ENCODE measurements around the gene BLOC1S3.

Gene BLOC1S3

DNA sequence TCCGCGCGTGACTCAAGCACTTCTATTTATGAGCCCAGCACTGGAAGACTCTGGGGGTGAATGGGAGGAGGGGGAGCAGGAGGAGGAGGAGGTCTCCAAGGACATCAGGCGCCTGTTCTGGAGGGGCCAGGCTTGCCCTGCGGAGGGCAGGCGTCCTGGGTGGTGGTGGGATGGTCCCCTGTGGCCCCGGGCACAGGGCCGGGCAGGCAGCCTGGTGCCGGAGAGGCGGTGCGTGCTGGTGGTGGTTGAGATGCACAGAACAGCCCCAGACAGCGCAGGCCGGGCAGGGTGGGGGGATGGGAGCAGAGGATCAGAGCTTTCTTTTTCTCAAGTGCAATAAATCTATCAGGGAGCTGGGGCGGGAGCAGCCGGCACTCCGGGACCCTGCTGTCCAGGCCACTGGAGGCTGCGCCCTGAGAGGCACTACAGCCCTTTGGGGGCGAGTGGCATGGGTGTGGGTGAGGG, 31.8 kb upstream of the BLOC1S3 start:
- DNase-seq: no peak

DNA sequence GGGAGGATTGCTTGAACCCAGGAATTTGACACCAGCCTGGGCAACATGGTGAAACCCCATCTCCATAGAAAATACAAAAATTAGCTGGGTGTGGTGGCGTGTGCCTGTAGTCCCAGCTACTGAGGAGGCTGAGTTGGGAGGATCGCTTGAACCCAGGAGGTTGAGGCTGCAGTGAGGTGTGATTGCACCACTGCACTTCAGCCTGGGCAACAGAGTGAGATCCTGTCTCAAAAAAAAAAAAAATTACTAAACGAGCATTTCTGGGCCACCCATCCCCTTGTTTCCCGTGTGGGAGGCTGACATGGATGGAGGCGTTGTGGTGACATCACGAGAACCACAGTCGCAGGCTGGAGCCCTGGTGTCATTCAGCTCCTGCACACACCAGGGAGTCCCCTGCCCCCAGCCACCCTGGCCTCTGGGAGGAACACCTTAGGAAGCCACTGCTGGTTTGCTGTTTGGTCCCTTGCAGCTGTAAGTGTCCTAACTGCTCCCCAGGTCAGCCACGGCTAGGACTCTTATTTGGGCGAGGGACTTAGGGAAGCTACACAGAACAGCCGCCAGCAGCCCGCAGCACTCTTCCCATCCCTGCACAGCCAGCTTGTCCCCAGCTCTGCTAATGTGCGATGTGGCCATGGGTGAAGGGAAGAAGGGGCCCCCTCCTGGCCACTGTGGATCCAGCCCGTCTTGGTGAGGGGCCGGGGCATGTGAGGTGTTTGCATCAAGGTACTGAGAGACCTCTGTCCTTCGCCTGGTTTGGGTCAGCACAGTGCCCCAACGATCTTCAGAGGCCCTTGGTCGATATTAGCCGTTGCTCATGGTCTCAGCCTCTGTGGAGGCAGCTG, 30.5 kb upstream of the BLOC1S3 start:
- DNase-seq: no peak

DNA sequence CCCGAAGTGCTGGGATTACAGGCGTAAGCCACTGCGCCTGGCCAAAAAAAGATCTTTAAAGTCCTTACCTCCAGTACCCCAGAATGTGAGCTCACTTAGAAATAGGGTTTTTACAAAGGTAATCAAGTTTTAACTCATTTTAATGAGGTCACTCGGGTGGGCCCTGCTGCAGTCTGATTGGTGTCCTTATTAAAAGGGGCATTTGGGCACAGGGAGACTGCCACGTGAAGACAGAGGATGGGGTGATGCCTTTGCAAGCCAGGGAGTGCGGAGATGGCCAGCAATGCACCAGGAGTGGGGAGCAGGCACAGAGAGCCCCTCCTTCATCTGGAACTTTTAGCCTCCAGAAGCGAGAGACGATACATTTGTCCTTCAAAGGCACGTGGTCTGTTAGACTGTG, 29.5 kb upstream of the BLOC1S3 start:
- DNase-seq: no peak

DNA sequence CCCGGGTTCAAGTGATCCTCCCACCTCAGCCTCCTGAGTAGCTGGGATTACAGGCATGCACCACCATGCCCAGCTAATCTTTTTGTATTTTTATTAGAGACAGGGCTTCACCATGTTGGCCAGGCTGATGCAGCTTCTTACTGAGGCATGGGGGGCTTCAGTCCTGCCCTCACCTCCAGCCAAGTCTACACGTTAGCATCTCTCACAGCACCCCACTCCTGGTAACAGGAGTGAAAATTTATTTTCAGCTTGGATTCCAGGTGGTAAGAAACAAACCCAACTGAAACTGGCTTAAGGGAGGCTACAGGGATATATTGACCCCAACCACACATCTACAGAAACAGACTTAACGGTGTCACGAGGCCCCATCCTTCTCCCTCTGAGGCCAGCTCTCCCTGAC, 28.4 kb upstream of the BLOC1S3 start:
- DNase-seq: no peak

DNA sequence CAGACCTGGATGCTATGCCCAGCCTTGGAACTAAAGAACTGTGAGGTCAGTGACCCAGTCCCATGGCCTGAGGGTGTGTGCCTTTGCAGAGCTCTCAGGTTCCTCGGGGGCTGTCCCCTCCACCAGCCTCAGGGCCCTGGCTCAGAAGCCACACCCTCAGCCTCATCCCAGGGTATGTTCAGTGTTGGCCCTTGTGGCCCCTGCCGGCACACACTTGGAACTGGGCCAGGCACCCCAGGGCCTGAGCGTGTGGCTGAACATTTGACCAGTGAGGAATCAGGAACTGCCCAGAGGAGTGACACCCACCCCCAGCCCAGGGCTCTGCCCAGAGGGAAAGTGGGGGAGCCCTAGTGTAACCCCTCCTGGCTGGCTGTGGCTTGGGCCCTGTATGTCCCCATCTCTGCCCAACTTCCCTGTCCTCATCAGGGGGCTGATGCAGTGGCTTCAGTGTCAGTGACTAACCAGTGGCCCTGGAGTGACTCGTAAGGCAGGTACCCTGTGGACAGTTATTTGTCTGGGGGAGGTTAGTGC, 27.8 kb upstream of the BLOC1S3 start:
- DNase-seq: no peak

DNA sequence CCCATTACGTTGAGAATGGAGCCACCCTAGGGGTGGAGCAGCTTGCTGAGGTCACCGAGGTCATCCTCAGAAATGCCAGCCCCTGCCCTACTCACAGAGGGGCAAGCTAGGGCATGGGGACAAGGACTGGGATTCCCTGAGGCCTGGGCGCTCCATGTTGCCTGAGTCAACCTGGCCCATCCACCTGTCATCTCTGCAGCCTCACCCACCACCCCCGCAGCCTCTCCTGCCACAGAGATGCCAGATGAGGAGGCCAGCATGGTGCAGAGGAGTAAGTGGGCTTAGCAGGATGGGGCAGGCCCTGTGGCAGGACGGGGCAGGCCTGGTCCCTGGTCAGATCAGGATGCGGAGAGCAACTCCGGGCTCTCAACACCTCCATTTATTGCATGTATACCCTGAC, 27.3 kb upstream of the BLOC1S3 start:
- DNase-seq: no peak

DNA sequence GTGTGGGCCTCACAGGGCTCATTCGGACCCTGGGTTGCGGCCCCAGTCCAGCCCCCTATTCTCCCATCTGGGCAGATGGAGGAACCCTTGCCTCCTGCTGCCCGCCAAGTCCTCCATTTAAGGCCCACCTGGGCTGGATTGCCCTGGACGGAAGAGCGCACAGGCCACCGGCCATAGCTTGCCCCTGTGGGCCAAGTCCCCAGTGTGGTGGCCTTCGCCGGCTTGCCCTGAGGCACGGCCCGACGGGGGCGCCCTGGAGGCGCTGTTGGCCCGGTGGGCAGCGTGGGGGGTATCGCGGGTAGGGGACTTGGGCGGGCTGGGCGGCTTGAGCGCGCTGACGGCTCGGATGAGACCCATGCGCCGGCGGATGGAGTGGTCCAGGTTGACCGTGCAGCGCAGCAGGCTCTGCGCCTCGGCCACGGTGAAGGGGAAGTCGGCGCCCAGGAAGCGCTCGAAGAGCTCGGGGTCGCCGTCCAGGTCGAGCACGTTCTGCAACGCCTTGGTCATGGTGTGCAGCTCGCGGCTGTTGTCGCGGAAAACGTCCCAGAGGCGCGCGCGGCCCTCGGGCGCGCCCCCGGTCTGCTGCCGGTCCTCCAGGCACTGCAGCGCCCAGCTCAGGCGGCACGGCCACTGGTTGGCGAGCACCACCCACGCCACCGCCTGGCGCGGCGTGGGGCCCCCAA, 26.6 kb upstream of the BLOC1S3 start:
- DNase-seq: no peak

DNA sequence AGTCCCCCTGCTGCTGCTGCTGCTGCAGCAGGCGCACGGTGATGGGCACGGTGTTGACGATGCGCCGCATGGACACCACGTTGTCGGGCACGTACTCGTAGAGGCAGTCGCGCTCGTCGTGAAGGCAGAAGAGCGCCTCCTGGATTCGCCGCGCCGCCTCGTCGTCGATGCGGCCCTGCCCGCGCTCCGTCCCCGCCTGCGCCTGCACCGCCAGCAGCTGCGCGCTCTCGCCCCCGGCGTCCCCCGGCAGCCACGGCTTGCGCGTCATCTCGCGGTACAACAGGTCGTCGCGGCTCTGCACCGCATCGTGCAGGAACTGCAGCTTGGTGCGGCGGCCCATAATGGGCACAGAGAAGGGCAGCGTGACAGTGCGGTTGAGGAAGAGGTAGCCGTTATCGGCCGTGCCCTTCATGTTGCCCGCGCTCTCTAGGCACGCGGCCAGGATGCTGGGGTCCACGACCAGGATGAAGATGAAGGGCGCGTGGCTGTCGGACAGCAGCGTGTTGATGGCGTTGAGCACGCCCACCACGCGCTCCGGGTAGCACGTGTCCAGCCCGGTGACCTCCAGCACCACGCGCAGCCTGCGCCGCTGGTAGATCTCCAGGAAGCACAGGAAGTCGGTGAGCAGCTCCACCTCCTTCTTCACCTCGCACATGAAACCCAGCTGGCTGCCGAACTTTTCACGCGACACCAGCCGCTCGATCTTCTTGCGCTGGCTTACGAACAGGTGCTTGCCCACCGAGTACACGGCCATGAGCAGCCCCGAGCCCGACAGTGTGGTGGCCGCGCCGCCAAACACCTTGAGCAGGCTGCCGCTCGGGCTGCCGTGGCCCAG, 25.9 kb upstream of the BLOC1S3 start:
- DNase-seq: no peak

DNA sequence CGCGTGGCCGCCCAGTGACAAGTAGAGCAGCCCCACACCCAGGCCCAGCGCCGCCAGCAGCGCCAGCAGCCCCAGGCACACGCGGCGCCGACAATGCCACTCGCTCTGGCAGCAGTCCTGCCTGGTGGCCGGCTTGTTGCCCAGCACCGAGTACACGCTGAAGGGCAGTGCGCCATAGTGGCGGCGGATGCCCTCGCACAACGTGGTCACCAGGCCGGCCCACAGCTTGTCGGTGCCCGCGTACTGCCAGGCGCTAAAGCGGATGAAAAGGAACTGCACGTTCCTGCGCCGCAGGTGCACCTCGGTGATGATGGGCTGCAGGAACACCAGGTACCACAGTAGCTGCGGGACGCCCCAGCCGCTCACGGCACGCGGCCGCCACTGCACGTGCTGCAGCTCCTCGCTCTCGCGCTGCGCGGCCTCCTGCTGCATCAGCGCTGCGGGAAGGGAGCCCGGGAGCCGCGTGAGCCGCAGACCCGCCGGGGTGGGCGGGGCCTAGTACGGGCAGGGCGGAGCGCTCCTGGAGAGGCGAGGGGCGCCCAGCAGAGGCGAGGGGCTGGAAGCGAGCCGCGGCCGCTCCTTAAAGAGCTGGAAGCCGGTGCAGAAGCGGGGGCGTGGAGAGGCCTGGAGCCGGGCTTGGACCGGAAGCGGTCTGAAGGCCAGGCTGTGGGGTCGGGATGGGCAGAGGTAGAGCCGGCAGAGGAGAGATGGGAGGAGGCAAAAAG, 25.1 kb upstream of the BLOC1S3 start:
- no peak for DNase-seq

DNA sequence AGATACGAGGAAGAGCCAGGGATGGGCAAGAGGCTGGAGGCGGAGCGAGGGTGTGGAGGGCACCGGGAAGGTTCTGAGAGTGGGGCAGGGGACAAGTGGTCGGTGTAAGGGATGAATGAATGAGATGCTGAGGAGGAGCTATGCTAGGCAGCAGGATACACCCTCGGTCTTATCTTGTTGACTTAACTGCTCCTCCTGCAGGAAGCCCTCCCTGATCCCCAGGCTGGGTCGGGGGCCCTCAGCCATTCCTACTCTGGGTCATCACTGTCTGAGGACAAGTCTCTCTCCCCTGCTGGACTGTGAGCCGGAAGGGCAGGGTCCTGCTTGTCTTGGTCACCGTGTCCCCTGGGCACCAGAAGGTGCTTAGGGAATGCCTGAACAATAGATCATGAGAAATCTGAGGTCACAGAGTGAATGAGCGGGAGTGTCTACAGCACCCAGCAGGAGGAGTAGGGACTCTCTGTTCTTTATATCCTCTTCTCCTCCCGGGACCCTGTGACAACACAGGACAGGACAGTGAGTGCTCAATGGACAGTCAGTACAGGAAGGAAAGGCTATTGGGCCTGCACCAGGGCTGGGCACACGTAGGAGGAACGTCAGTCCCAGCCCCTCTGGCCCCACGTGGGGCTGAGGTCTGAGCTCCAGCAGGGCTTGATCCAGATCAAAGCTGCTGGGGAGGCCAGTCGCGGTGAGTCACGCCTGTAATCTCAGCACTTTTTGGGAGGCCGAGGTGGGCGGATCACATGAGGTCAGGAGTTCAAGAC, 24.3 kb upstream of the BLOC1S3 start:
- DNase-seq: no peak

DNA sequence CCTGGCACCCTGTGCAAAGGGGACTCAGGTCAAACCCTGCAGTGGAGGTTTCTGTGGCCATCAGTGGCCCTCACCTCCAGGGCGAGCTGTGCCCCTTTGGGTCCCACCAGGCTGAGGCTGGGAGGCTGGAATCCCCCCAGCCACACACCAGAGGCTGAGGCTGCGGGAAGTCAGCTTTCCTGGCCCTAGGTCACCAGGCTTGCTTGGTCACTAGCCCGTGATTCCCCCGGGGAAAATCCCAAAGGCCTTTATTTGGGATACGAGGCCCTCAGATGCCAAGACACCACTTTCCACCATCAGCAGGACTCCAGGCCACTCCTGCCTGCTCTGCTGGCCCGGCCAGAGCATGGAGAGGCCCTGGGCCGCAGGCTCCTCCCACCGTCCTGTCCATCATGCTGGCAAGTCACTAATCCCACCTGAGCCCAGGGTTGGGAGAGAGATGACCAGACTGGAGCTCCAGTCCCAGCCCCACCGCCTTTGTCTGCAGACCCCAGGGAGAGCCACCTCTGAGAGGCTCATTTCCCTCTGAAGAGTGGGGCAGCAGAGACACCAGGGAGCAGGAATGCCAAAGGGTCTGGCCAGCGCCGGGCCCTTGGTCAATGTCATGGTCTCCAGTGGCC, 22.5 kb upstream of the BLOC1S3 start:
- no peak for DNase-seq

DNA sequence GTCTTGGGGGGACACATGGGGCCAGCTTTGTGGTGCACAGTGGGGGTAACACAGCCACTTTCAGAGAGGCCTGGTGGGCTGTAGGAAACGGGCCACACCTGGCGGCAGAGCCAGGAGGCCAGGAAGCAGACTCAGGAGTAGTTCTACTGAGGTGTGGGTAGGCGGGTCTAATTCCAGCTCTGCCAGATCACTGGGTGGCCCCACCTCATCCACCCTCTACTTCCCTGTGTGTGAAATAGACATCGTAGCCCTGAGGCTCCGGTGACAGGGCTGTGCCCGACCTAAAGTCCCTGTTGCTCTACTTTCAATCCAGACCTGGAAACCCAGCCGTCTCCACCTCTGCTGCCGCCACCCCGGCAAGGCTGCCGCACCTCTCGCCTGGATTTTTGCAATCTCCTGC, 21.8 kb upstream of the BLOC1S3 start:
- DNase-seq: no peak

DNA sequence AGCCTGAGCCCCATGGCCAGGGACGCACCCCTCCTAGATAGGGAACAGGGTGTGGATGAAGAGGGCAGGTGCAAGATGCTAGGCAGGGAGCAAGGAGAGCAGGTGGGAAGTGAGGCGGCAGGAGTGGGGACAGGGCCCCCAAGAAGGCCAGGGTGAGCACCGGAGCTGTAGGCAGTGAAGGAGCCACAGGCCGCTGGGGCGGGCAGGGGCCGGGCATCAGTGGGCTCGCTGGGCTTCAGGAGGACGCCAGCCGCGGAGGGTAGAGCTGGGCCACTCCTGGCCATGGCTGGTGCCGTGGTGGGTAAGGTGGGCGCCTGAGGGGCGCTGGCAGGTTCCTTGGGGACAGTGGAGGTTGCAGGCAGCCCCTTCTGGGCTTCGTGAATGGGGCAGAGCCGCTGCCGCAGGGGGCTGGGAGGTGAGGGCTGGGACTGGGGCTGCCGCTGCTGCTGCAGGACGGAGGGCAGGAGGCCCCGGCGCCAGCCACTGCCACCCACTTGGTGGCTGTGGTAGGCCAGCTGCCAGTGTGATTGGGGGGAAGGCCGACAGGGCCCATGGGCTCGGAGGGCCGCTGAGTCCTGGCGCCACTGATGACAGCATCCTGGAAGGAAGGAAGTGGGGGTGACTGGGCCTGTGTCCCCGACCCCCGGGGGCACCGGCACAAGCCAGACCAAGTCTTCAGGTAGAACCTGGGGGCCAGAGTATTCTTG, 19.9 kb upstream of the BLOC1S3 start:
- DNase-seq: no peak

DNA sequence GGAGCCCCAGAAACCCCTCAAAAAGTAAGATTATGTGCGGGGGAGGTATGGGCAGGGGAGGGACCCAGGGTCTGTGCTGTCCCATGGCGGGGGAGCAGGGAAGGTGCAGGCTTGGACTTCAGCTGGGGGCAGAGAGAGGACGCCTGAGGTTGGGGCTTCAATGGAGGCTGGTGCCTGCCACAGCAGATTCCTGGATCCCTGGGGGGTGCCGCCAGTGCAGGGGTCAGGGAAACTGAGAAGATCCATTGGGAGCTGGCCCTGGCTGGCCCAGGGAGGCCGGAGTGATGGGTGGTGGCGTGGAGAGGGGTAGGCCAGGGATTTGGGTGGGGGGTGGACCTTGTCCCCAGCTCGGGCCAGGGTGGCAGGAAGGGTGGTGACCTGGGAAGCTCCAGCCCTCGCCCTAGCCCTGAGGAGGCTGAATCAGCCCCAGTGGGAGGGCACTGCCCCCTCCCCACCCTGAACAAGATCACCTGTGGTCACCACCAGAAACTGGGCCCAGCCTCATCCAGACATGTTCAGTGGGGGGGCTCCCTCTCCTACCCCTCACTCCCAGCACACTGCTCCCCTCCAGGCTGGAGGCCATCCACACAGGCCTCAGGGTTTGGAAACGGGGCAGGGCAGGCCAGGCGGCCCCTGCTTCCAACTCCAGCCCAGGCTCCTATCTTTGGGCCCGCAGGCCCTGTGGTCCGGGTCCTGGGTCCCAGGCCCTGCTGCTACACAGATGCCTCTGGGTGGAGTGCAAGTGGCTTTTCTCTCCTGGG, 19.2 kb upstream of the BLOC1S3 start:
- DNase-seq: no peak

DNA sequence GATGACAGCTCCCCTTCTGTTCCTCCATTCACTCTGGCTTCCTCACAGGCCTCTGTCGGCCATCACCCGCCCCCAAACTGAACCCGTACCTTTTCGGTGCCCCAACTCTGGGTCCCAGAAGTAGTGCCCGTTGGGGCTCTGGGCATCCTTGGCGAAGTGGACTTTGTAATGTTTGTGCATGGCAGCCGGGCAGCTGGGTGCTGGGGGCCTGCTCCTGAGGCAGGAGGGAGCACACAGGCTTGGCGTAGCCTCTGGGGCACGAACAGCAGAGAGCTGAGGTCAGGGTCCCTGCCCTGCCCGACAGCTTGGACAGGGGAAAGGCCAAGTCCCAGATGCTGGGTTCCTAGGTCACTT, 18.6 kb upstream of the BLOC1S3 start:
- DNase-seq: no peak

DNA sequence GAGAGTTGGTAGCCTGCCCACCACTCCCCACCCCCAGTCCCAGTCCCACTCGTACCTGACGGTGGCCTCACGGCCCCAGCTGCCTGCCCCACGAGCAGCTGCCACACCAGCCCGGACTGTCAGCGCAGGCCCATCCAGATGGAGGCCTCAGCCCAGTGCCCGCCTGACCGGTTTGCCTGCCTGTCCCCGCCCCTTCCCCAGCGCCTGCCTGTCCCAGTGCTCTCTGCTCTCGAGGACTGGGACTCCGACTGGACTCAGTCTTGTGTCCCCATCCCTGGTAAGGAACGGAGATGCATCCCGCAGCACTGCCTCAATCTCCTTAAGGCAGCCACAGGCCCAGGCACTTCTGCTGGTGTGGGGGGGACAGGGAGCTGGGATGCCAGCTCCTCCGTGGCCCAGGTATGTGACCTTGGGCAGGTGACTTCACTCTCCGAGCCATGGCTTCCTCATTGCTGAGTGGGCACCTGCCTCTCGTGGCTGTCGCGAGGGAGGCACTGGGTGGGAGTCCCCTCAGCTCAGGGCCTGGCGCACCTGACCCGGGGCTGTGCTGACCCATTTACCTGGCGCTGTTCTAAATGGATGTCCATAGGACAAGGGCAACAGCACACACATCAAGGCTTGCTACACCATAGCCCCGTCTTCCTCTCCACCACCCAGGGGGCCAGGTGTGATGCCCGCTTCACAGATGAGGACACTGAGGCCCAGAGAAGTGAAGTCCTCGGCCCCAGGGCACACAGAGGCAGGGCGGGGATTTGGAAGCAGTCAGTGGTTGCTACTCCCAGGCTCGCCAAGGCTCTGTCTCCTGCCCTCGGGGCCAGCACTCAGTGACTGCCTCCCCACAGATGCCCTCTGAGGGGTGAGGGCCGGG, 17.5 kb upstream of the BLOC1S3 start, which contains the start of gene NKPD1:
Gene NKPD1 (minus strand): TSS at position 113 of the 868 bp plus-strand sequence. CDS start 832 bp downstream, outside the sequence.
- DNase-seq: no peak

DNA sequence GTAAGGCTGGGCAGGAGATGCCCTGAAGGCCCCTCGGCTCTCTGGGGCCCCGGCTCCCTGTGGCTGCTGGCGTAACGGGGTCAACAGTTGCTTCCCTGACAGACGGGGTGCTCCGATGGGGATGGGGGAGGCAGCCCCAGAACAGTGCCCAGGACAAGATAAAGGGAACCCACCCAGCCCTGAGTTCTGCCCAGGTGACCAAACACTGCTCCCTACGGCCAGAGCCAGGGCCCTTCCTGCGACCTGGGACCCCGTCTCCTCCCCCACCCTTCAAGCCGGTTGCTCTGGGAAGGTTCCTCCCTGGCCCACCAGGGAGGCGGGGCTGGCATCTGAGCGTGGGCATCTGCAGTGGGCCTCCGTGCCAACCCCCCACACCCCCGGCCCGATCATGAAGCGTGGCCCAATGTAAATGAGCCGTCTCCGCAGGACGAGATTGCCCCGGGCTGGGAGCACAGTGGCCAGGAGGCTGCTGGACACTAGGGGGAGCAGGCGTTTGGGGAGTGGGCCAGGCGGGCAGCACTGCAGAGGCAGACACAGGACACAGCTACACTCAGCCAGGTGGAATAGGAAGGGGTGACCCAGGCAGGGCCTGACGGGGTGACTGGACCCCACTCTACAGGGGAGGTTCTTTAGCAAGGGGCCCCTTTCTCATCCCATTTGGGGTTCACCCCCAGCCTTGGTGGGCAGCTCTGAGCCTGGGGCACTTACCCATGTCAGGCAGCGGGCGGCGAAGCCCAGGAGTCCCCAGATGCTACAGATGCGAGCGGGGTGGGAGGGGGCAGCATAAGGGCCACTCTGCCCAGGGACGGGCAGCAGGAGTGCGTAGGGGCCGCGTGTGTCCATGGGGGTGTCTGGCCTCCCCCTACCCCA, 16.6 kb upstream of the BLOC1S3 start:
- no peak for DNase-seq
